IMR-90 (cell line): ENCODE data around the gene CLCN4.

ENCODE experiments used
- BHLHE40 ChIP-seq: fragments of 150-350 bp; IDR thresholded peaks from 2 replicates; pipeline ENCODE4 v1.6.1; 2016; ENCODE audit warnings: mild to moderate bottlenecking, low read depth, low read length
- MAZ ChIP-seq: IDR thresholded peaks from 2 replicates; pipeline ENCODE4 v1.6.1; 2012; ENCODE audit warnings: low read depth, mild to moderate bottlenecking, low read length, improper control_type of control experiment, moderate library complexity, borderline replicate concordance
- MXI1 ChIP-seq: IDR thresholded peaks from 2 replicates; pipeline ENCODE4 v1.6.1; 2012; ENCODE audit warnings: low read depth, mild to moderate bottlenecking, low read length, moderate library complexity, borderline replicate concordance
- POLR2A ChIP-seq: IDR thresholded peaks from 2 replicates; pipeline ENCODE4 v1.6.1; 2012; ENCODE audit warnings: mild to moderate bottlenecking, low read depth, low read length
- TF ChIP-seq, protein P1 (sequence below): conservative IDR thresholded peaks from 2 replicates; pipeline ENCODE4 v1.5.1; 2012; ENCODE audit warnings: mild to moderate bottlenecking, low read depth, low read length, improper control_type of control experiment

DNA sequence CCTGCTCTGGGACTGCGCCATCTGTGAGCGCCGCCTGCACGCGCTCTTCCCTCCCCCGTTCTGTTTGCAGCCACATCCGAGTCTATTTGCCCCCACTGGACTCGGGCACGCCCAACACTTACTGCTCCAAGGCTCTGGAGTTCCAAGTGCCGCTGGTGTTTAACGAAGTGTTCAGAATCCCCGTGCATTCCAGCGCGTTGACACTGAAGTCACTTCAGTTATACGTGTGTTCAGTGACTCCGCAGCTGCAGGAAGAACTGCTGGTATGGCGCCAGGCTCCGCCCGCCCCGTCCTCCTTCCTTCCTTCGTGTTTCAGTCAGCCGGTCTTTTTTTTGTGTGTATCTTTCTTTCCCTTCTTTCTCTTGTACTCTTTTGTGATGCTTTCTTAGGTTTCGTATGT lies 30.7 kb upstream of the CLCN4 start:
- TF ChIP-seq, protein P1, sequence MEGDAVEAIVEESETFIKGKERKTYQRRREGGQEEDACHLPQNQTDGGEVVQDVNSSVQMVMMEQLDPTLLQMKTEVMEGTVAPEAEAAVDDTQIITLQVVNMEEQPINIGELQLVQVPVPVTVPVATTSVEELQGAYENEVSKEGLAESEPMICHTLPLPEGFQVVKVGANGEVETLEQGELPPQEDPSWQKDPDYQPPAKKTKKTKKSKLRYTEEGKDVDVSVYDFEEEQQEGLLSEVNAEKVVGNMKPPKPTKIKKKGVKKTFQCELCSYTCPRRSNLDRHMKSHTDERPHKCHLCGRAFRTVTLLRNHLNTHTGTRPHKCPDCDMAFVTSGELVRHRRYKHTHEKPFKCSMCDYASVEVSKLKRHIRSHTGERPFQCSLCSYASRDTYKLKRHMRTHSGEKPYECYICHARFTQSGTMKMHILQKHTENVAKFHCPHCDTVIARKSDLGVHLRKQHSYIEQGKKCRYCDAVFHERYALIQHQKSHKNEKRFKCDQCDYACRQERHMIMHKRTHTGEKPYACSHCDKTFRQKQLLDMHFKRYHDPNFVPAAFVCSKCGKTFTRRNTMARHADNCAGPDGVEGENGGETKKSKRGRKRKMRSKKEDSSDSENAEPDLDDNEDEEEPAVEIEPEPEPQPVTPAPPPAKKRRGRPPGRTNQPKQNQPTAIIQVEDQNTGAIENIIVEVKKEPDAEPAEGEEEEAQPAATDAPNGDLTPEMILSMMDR, result no peak
- TF ChIP-seq MXI1 (no peak), MAZ (no peak), POLR2A (no peak), BHLHE40 (no peak)
